Measurements from ENCODE around the gene SMARCA2.

DNA sequence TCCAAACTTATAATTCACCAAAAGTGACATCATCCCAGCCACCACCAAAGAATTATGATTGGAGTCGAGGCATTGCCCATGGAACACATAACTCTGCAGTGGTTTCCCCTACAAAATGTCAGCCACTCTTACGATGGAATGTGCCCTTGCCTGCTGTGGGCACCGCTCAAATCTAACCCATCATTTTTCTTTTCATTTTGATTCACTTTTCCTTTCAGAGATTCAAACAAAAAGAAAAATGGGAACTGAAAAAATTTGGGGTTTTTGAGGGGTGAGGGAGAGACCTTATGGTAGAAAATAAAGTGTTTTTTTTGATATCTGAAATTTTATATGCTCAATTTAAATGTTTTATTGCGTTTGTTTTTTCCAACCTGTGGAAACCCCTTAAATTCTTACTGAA lies 28.1 kb downstream of the SMARCA2 start:
- no peak for TF ChIP-seq EZH2 (IDR thresholded peaks at IDR 0.05)
- TF ChIP-seq, protein P1, sequence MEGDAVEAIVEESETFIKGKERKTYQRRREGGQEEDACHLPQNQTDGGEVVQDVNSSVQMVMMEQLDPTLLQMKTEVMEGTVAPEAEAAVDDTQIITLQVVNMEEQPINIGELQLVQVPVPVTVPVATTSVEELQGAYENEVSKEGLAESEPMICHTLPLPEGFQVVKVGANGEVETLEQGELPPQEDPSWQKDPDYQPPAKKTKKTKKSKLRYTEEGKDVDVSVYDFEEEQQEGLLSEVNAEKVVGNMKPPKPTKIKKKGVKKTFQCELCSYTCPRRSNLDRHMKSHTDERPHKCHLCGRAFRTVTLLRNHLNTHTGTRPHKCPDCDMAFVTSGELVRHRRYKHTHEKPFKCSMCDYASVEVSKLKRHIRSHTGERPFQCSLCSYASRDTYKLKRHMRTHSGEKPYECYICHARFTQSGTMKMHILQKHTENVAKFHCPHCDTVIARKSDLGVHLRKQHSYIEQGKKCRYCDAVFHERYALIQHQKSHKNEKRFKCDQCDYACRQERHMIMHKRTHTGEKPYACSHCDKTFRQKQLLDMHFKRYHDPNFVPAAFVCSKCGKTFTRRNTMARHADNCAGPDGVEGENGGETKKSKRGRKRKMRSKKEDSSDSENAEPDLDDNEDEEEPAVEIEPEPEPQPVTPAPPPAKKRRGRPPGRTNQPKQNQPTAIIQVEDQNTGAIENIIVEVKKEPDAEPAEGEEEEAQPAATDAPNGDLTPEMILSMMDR (IDR thresholded peaks at IDR 0.05): no peak
